Glutamatergic neuron (in vitro differentiated cells): ENCODE measurements around the gene STARD4. TPM values are rescaled to one million over a fixed set of nuclear protein-coding genes. Genes with fewer than 3 reads are reported as not detected.

Experiments
- DNase-seq: peaks from one replicate; pipeline ENCODE4 v3.0.0; 2022
- H3K27ac Mint-ChIP-seq: one replicate; pipeline ENCODE4 v1.8.0; 2020; ENCODE audit warnings: mild to moderate bottlenecking, mixed read lengths, inconsistent platforms; ENCODE audit not compliant: unreplicated experiment
- H3K27me3 Mint-ChIP-seq: one replicate; pipeline ENCODE4 v1.8.0; 2020; ENCODE audit warnings: mild to moderate bottlenecking, moderate library complexity, mixed read lengths, inconsistent platforms; ENCODE audit not compliant: unreplicated experiment
- H3K36me3 Mint-ChIP-seq: one replicate; pipeline ENCODE4 v1.8.0; 2020; ENCODE audit warnings: mild to moderate bottlenecking, mixed read lengths, inconsistent platforms; ENCODE audit not compliant: unreplicated experiment
- H3K4me1 Mint-ChIP-seq: one replicate; pipeline ENCODE4 v1.8.0; 2020; ENCODE audit warnings: mild to moderate bottlenecking, low read depth, mixed read lengths, inconsistent platforms; ENCODE audit not compliant: unreplicated experiment
- H3K4me3 Mint-ChIP-seq: one replicate; pipeline ENCODE4 v1.8.0; 2020; ENCODE audit warnings: mild to moderate bottlenecking, mixed read lengths, inconsistent platforms; ENCODE audit not compliant: unreplicated experiment
- H3K9me3 Mint-ChIP-seq: one replicate; pipeline ENCODE4 v1.8.0; 2020; ENCODE audit warnings: mild to moderate bottlenecking, moderate library complexity, mixed read lengths, inconsistent platforms; ENCODE audit not compliant: unreplicated experiment
- CTCF ChIP-seq: fragments of 200-600 bp; sonication (generic); IDR thresholded peaks from one replicate; pipeline ENCODE4 v1.5.0; 2021; ENCODE audit not compliant: partially characterized antibody, unreplicated experiment
- total RNA-seq: library from RNA; stranded (reverse); fragmentation: NEBNext Ultra II Directional; extraction: Animal tissue kit (Norgen Biotek cat#: 25700); gene quantifications from one replicate; pipeline ENCODE4 v1.2.1, GENCODE V29; 2021; ENCODE audit not compliant: unreplicated experiment

STARD4 gene
- total RNA-seq, 1 donor from 2014 or later: 71.2 TPM

- peaks cover 13% of the 10 kb centered on the region for H3K4me1 Mint-ChIP-seq
- peaks cover 2% of the 10 kb centered on the region for H3K27me3 Mint-ChIP-seq
- H3K27ac Mint-ChIP-seq: no peak overlapping the region
- no peak for DNase-seq
- H3K36me3 Mint-ChIP-seq: no peaks in the 10 kb centered on the region
- H3K9me3 Mint-ChIP-seq: no peaks in the 10 kb centered on the region
- H3K4me3 Mint-ChIP-seq: no peak overlapping the region
- TF ChIP-seq CTCF: no peak
Measured at GRCh38 chr5:111551161-111551560, 38.8 kb upstream of the STARD4 start.

- H3K27ac Mint-ChIP-seq: no peak overlapping the region
- H3K9me3 Mint-ChIP-seq: no peaks in the 10 kb centered on the region
- H3K4me3 Mint-ChIP-seq: no peak overlapping the region
Measured at GRCh38 chr5:111550282-111551020, 38.1 kb upstream of the STARD4 start.

GRCh38 chr5:111548992-111549649, 36.8 kb upstream of the STARD4 start:
- H3K36me3 Mint-ChIP-seq: no peaks in the 10 kb centered on the region
- TF ChIP-seq CTCF: no peak
- peaks cover 2% of the 10 kb centered on the region for H3K27me3 Mint-ChIP-seq
- no peak overlapping the region for H3K27ac Mint-ChIP-seq
- DNase-seq: no peak
- H3K4me1 Mint-ChIP-seq: peaks cover 13% of the 10 kb centered on the region
- H3K9me3 Mint-ChIP-seq: no peaks in the 10 kb centered on the region
- H3K4me3 Mint-ChIP-seq: no peak overlapping the region

More at GRCh38 chr5:111550282-111551020, 38.1 kb upstream of the STARD4 start:
- DNase-seq: peak; percentile 66
- Mint-ChIP-seq H3K27me3 (peaks cover 2% of the 10 kb centered on the region), H3K36me3 (no peaks in the 10 kb centered on the region), H3K4me1 (peaks cover 13% of the 10 kb centered on the region)
- TF ChIP-seq CTCF: peak; percentile 74

GRCh38 chr5:111548348-111548950, 36.1 kb upstream of the STARD4 start:
- TF ChIP-seq CTCF: no peak
- Mint-ChIP-seq H3K4me1 (peaks cover 13% of the 10 kb centered on the region), H3K27ac (no peak overlapping the region), H3K9me3 (no peaks in the 10 kb centered on the region), H3K27me3 (peaks cover 2% of the 10 kb centered on the region), H3K4me3 (no peak overlapping the region), H3K36me3 (no peaks in the 10 kb centered on the region)
- DNase-seq: no peak

- DNase-seq: no peak
- H3K36me3 Mint-ChIP-seq: no peaks in the 10 kb centered on the region
- peaks cover 2% of the 10 kb centered on the region for H3K27me3 Mint-ChIP-seq
- no peak for TF ChIP-seq CTCF
- no peaks in the 10 kb centered on the region for H3K9me3 Mint-ChIP-seq
- H3K27ac Mint-ChIP-seq: no peak overlapping the region
- H3K4me3 Mint-ChIP-seq: no peak overlapping the region
- H3K4me1 Mint-ChIP-seq: no peaks in the 10 kb centered on the region
Measured at GRCh38 chr5:111545031-111545430, 32.7 kb upstream of the STARD4 start.
